Keratinocyte (primary cell): ENCODE results near the gene MXI1.

Experiments
- EZH2 ChIP-seq: IDR thresholded peaks from one replicate; pipeline ENCODE4 v1.6.1; 2012; ENCODE audit warnings: inconsistent platforms, mild to moderate bottlenecking, low read length, moderate library complexity
- TF ChIP-seq, protein P1 (sequence below), 3 experiments: IDR thresholded peaks in 1 of 3; conservative IDR thresholded peaks in 1 of 3; optimal IDR thresholded peaks in 1 of 3; 2 replicates in 2 of 3; 3 replicates in 1 of 3; pipeline versions ENCODE3 to v1.5.1; 2011; ENCODE audit warnings: low read length in 3 of 3, mild to moderate bottlenecking in 3 of 3, moderate library complexity in 2 of 3, control low read depth in 1 of 3, inconsistent platforms in 1 of 3; ENCODE audit not compliant: insufficient read depth in 2 of 3; ENCODE audit errors: extremely low read depth in 1 of 3

- TF ChIP-seq, protein P1, sequence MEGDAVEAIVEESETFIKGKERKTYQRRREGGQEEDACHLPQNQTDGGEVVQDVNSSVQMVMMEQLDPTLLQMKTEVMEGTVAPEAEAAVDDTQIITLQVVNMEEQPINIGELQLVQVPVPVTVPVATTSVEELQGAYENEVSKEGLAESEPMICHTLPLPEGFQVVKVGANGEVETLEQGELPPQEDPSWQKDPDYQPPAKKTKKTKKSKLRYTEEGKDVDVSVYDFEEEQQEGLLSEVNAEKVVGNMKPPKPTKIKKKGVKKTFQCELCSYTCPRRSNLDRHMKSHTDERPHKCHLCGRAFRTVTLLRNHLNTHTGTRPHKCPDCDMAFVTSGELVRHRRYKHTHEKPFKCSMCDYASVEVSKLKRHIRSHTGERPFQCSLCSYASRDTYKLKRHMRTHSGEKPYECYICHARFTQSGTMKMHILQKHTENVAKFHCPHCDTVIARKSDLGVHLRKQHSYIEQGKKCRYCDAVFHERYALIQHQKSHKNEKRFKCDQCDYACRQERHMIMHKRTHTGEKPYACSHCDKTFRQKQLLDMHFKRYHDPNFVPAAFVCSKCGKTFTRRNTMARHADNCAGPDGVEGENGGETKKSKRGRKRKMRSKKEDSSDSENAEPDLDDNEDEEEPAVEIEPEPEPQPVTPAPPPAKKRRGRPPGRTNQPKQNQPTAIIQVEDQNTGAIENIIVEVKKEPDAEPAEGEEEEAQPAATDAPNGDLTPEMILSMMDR (optimal IDR thresholded peaks at IDR 0.05 in 1 of 3, IDR thresholded peaks at IDR 0.05 in 1 of 3, conservative IDR thresholded peaks at IDR 0.05 in 1 of 3; ENCODE audit: extremely low read depth in 1 of 3, insufficient read depth in 2 of 3, low read length in 3 of 3), result no peak
- TF ChIP-seq EZH2, result no peak
Observed at GRCh38 chr10:110163841-110164240, 43.6 kb upstream of the MXI1 start.
